Adipocyte (in vitro differentiated cells): ENCODE results near the gene PEX5.
"Not testable (repeated sequence)": the region's sequence is repeated elsewhere in the genome, so short reads cannot be mapped to it uniquely, and the experiment has no call there.

Experiments used
- DNase-seq: peaks from one replicate; pipeline ENCODE4 v3.0.0-alpha.2; 2015; ENCODE audit warnings: low read depth
- H3K27me3 ChIP-seq: replicated peaks from 2 replicates; pipeline ENCODE4 v1.7.0; 2013; ENCODE audit warnings: mild to moderate bottlenecking, low read length, moderate library complexity; ENCODE audit not compliant: control insufficient read depth, insufficient read depth
- H3K36me3 ChIP-seq: 2 replicates; pipeline ENCODE4 v1.7.0; 2013; ENCODE audit warnings: low read length, mild to moderate bottlenecking, moderate library complexity; ENCODE audit not compliant: control insufficient read depth, insufficient read depth, severe bottlenecking
- H3K4me1 ChIP-seq: 2 replicates; pipeline ENCODE4 v1.7.0; 2013; ENCODE audit warnings: mild to moderate bottlenecking, low read length, moderate library complexity; ENCODE audit not compliant: control insufficient read depth, insufficient read depth
- H3K4me3 ChIP-seq: 2 replicates; pipeline ENCODE4 v1.7.0; 2013; ENCODE audit warnings: mild to moderate bottlenecking, low read length, moderate library complexity
- H3K9ac ChIP-seq: 2 replicates; pipeline ENCODE4 v1.7.0; 2013; ENCODE audit warnings: mild to moderate bottlenecking, low read length, moderate library complexity
- H3K9me3 ChIP-seq: 2 replicates; pipeline ENCODE4 v1.7.0; 2013; ENCODE audit warnings: mild to moderate bottlenecking, low read length, moderate library complexity; ENCODE audit not compliant: control insufficient read depth

Gene PEX5

GRCh38 chr12:7217475-7218069, 28.1 kb downstream of the PEX5 start:
- peaks cover 3% of the 10 kb centered on the region for H3K9me3 ChIP-seq
- no peak for DNase-seq
- H3K36me3 ChIP-seq, result peaks cover 4% of the 10 kb centered on the region
- no peak overlapping the region for H3K9ac ChIP-seq
- H3K4me1 ChIP-seq, result no peaks in the 10 kb centered on the region
- no peak overlapping the region for H3K4me3 ChIP-seq
- H3K27me3 ChIP-seq, result no peaks in the 10 kb centered on the region

DNA sequence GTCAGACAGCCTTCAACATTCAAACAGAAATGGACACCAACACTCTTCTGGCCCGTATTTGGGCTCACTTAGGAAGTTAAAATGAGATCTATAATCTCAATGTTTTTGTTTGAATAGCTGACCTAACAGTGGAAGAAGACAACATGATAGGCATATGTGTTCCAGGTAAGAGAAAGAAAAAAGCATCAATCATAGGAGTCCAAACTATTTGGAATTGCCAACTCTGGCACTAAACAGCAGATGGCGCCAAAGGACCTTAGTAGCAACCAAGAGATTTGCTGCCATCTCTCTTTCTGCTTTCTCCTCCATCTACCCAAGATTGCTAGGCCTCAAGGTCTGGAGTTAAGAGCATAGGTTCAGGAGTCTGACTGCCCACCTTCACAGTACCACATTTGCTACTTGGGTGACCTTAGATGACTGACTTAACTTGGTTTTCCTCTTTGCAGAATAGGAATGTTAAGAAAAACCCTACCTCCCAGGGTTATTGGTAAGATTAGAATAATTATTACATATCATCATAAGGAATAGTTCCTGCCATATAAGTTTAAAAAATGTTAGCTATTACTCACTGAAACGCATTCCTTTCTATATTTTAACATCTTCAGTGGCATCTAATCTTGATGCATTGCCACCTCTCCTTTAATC, 30.2 kb downstream of the PEX5 start:
- peak; percentile 91 for DNase-seq
- no peaks in the 10 kb centered on the region for H3K9me3 ChIP-seq

GRCh38 chr12:7221486-7221885, 32.0 kb downstream of the PEX5 start:
- no peak overlapping the region for H3K4me3 ChIP-seq
- no peak for DNase-seq

More for the DNA sequence above, 30.2 kb downstream of the PEX5 start:
- H3K4me1 ChIP-seq, result no peaks in the 10 kb centered on the region
- H3K4me3 ChIP-seq, result no peak overlapping the region
- no peaks in the 10 kb centered on the region for H3K36me3 ChIP-seq
- no peaks in the 10 kb centered on the region for H3K27me3 ChIP-seq
- H3K9ac ChIP-seq, result no peak overlapping the region

DNA sequence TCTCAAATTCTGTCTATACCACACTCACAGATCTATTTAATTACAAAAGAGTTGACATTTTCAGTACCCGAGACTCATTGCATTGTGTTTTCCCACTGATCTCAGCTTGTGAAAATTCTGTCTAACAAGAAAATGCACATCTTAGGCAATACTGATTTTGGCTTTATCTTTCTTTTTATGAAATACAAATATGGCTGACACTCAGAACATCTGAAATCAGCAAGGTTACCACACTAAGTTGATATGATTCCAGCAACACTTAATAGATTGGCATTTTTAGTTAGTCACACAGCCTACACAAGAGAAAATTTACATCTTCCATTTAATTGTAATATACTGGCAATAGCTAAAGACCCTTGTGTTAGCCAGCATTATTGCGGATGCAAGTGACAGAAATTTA, 40.3 kb downstream of the PEX5 start:
- no peaks in the 10 kb centered on the region for H3K36me3 ChIP-seq
- no peak overlapping the region for H3K9ac ChIP-seq
- H3K27me3 ChIP-seq, result no peaks in the 10 kb centered on the region
- peaks cover 11% of the 10 kb centered on the region for H3K4me1 ChIP-seq
- DNase-seq, result no peak
- H3K9me3 ChIP-seq, result peaks cover 3% of the 10 kb centered on the region
- no peak overlapping the region for H3K4me3 ChIP-seq

More at GRCh38 chr12:7221486-7221885, 32.0 kb downstream of the PEX5 start:
- no peaks in the 10 kb centered on the region for H3K4me1 ChIP-seq
- no peak overlapping the region for H3K9ac ChIP-seq
- no peaks in the 10 kb centered on the region for H3K9me3 ChIP-seq
- H3K27me3 ChIP-seq, result no peaks in the 10 kb centered on the region
- no peaks in the 10 kb centered on the region for H3K36me3 ChIP-seq

GRCh38 chr12:7241404-7242005, 52.0 kb downstream of the PEX5 start:
- no peak for DNase-seq
- Histone ChIP-seq H3K27me3 (no peaks in the 10 kb centered on the region), H3K36me3 (no peaks in the 10 kb centered on the region), H3K9me3 (peaks cover 5% of the 10 kb centered on the region), H3K4me3 (no peak overlapping the region), H3K4me1 (peaks cover 12% of the 10 kb centered on the region), H3K9ac (no peak overlapping the region)

DNA sequence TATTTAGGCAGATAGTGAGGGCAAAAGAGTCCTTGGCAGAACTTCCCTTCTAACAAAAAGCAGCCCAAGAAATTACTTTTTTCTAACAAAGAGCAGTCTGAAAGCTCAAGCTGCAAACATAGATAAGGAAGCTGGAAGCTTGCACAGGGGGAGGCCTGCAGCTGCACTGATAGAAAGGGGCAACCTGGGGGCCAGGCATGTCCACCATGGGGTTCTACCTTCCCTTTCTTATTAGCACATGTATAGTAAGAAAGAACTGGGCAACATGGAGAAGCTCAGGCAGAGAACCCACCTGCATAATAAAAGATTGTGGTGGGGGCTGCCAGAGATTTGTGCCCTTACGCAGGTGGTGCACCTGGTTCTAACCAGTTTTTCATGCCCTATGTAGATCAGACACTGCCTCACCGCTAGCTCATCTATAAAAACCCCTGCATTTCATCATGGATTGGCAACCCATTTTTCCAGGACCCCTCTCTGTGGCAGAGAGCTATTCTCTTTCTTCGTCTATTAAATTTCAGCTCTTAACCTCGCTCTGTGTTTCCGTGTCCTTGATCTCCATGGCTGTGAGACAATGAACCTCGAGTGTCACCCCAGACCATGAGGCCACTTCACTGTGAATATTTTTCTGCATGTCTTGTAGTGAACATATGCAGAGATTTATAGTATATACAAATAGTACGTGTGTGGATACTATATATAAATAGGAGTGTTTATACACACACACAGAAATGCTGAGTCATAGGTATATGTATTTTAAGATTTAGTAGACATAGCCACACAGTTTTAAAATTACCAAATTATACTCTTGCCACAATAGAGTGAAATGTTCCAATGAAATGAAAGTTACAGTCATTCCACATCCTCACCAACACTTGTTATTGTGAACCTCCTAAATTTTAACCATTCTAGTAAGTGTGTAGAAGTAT, 53.0 kb downstream of the PEX5 start:
- H3K4me1 ChIP-seq, result peaks cover 12% of the 10 kb centered on the region
- H3K27me3 ChIP-seq, result no peaks in the 10 kb centered on the region
- H3K9ac ChIP-seq, result no peak overlapping the region
- H3K4me3 ChIP-seq, result no peak overlapping the region
- H3K36me3 ChIP-seq, result no peaks in the 10 kb centered on the region
- H3K9me3 ChIP-seq, result peaks cover 5% of the 10 kb centered on the region
- no peak for DNase-seq

DNA sequence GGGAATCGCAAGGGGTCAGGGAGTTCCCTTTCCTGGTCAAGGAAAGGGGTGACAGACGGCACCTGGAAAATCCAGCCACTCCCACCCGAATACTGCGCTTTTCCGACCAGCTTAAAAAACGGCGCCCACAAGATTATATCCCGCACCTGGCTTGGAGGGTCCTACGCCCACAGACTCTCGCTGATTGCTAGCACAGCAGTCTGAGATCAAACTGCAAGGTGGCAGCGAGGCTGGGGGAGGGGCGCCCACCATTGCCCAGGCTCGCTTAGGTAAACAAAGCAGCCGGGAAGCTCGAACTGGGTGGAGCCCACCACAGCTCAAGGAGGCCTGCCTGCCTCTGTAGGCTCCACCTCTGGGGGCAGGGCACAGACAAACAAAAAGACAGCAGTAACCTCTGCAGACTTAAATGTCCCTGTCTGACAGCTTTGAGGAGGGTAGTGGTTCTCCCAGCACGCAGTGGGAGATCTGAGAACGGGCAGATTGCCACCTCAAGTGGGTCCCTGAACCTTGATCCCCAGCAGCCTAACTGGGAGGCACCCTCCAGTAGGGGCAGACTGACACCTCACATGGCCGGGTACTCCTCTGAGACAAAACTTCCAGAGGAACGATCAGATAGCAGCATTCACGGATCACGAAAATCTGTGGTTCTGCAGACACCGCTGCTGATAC, 62.0 kb downstream of the PEX5 start:
- not testable (repeated sequence) for H3K9me3 ChIP-seq, DNase-seq, H3K4me1 ChIP-seq, H3K9ac ChIP-seq, H3K27me3 ChIP-seq, H3K4me3 ChIP-seq, H3K36me3 ChIP-seq

- DNase-seq, result no peak
- no peaks in the 10 kb centered on the region for H3K27me3 ChIP-seq
- H3K4me3 ChIP-seq, result no peak overlapping the region
- no peak overlapping the region for H3K9ac ChIP-seq
- no peaks in the 10 kb centered on the region for H3K36me3 ChIP-seq
- H3K9me3 ChIP-seq, result no peaks in the 10 kb centered on the region
- H3K4me1 ChIP-seq, result no peaks in the 10 kb centered on the region
Measured at GRCh38 chr12:7259060-7259459, 69.6 kb downstream of the PEX5 start.
